Measurements from ENCODE around the gene TBC1D14. TPM values are rescaled to one million over a fixed set of nuclear protein-coding genes. Genes with fewer than 3 reads are reported as not detected.

The TBC1D14 gene
- polyA plus RNA-seq, 3 donors, result 36.3 to 44.7 (median 39.3) TPM

- Mint-ChIP-seq H3K27me3 (ENCODE audit: low read depth in 3 of 3) (peaks cover 0 to 3% (median 2%) of the 10 kb centered on the region in 3 donors), H3K36me3 (peaks cover 27 to 45% of the 10 kb centered on the region in 2 donors), H3K9me3 (no peaks in the 10 kb centered on the region), H3K27ac (peak overlapping the region; percentile 83 to 90 (median 86)), H3K4me3 (peak overlapping the region; percentile 71 to 88), H3K4me1 (peaks cover 53% of the 10 kb centered on the region)
- H3K4me3 ChIP-seq (replicated peaks in 1 of 3; ENCODE audit: low read depth in 2 of 3, low read length in 3 of 3), result peak overlapping the region in 1 of 3 experiments; percentile 49
- intact Hi-C loops (cut with micrococcal nuclease), result no loop called here
- H3K27ac ChIP-seq (ENCODE audit: low read depth in 1 of 2, low read length in 2 of 2), result peak overlapping the region; percentile 57 to 69
- H2AFZ ChIP-seq (ENCODE audit: insufficient read depth, low read depth, low read length, poor library complexity, severe bottlenecking), result no peak overlapping the region
- peaks cover 42 to 56% of the 10 kb centered on the region in 2 donors for H3K4me1 ChIP-seq (ENCODE audit: control insufficient read depth in 1 of 2, insufficient read depth in 2 of 2, low read length in 2 of 2)
- no peak for TF ChIP-seq CTCF (IDR thresholded peaks at IDR 0.05)
- 0% methylated on average over 3 of the region's 11 CpGs for WGBS (ENCODE audit: insufficient coverage)
- H3K9ac ChIP-seq (ENCODE audit: insufficient read depth, low read length, poor library complexity, severe bottlenecking), result peak overlapping the region; percentile 43
- H3K4me2 ChIP-seq (replicated peaks; ENCODE audit: extremely low read depth, low read length, poor library complexity, severe bottlenecking), result peak overlapping the region; percentile 60
- DNase-seq, result no peak
- H3K27me3 ChIP-seq (ENCODE audit: control insufficient read depth in 2 of 2, insufficient read depth in 2 of 2, low read length in 2 of 2), result no peaks in the 10 kb centered on the region
- peaks cover 14 to 35% of the 10 kb centered on the region in 2 donors for H3K36me3 ChIP-seq (replicated peaks in 1 of 2; ENCODE audit: control insufficient read depth in 1 of 2, insufficient read depth in 2 of 2, low read length in 2 of 2)
- H4K20me1 ChIP-seq (ENCODE audit: insufficient read depth, low read length), result peaks cover 84% of the 10 kb centered on the region
- H3K9me3 ChIP-seq (replicated peaks in 1 of 2; ENCODE audit: control insufficient read depth in 1 of 2, insufficient read depth in 1 of 2, low read length in 2 of 2), result no peaks in the 10 kb centered on the region
- H3K79me2 ChIP-seq (ENCODE audit: insufficient read depth, low read length), result peaks cover 77% of the 10 kb centered on the region
Measured at GRCh38 chr4:6991249-6991648, 81.6 kb downstream of the TBC1D14 start.

- H3K4me1 Mint-ChIP-seq, result peaks cover 51% of the 10 kb centered on the region
- peak overlapping the region; percentile 57 to 69 for H3K27ac ChIP-seq (ENCODE audit: low read depth in 1 of 2, low read length in 2 of 2)
- no peaks in the 10 kb centered on the region for H3K27me3 ChIP-seq (ENCODE audit: control insufficient read depth in 2 of 2, insufficient read depth in 2 of 2, low read length in 2 of 2)
- peak overlapping the region; percentile 83 to 90 (median 86) for H3K27ac Mint-ChIP-seq
- H3K27me3 Mint-ChIP-seq (ENCODE audit: low read depth in 3 of 3), result peaks cover 0 to 3% (median 2%) of the 10 kb centered on the region in 3 donors
- peak overlapping the region in 1 of 3 experiments; percentile 49 for H3K4me3 ChIP-seq (replicated peaks in 1 of 3; ENCODE audit: low read depth in 2 of 3, low read length in 3 of 3)
- H2AFZ ChIP-seq (ENCODE audit: insufficient read depth, low read depth, low read length, poor library complexity, severe bottlenecking), result no peak overlapping the region
- H3K4me1 ChIP-seq (ENCODE audit: control insufficient read depth in 1 of 2, insufficient read depth in 2 of 2, low read length in 2 of 2), result peaks cover 40 to 53% of the 10 kb centered on the region in 2 donors
- peaks cover 20 to 43% of the 10 kb centered on the region in 2 donors for H3K36me3 ChIP-seq (replicated peaks in 1 of 2; ENCODE audit: control insufficient read depth in 1 of 2, insufficient read depth in 2 of 2, low read length in 2 of 2)
- no peaks in the 10 kb centered on the region for H3K9me3 Mint-ChIP-seq
- H4K20me1 ChIP-seq (ENCODE audit: insufficient read depth, low read length), result peaks cover 86% of the 10 kb centered on the region
- peak overlapping the region; percentile 60 for H3K4me2 ChIP-seq (replicated peaks; ENCODE audit: extremely low read depth, low read length, poor library complexity, severe bottlenecking)
- peak overlapping the region; percentile 43 for H3K9ac ChIP-seq (ENCODE audit: insufficient read depth, low read length, poor library complexity, severe bottlenecking)
- H3K9me3 ChIP-seq (replicated peaks in 1 of 2; ENCODE audit: control insufficient read depth in 1 of 2, insufficient read depth in 1 of 2, low read length in 2 of 2), result no peaks in the 10 kb centered on the region
- H3K4me3 Mint-ChIP-seq, result peak overlapping the region; percentile 71 to 88
- DNase-seq, result peak; percentile 33 to 65 (median 64)
- peaks cover 76% of the 10 kb centered on the region for H3K79me2 ChIP-seq (ENCODE audit: insufficient read depth, low read length)
- TF ChIP-seq CTCF (IDR thresholded peaks at IDR 0.05), result no peak
- intact Hi-C loops (cut with micrococcal nuclease), result no loop called here
- H3K36me3 Mint-ChIP-seq, result peaks cover 34 to 52% of the 10 kb centered on the region in 2 donors
- 27% methylated on average over 11 of the region's 15 CpGs for WGBS (ENCODE audit: insufficient coverage)
Measured at GRCh38 chr4:6991771-6992557, 82.3 kb downstream of the TBC1D14 start.

All from CD14-positive monocyte (primary cell).